C4-2B (cell line): ENCODE results near the gene SPON1.
A peak's percentile ranks its signal among the peaks of the same experiment; 100 is the strongest.

ENCODE experiments used
- H3K27ac ChIP-seq: fragments of 450-650 bp; 2 replicates; pipeline ENCODE4 v1.5.1; 2017
- CTCF ChIP-seq: fragments of 450-650 bp; conservative IDR thresholded peaks from 2 replicates; pipeline ENCODE4 v1.5.1; 2017; ENCODE audit warnings: mild to moderate bottlenecking
- ZFX ChIP-seq: fragments of 450-650 bp; IDR thresholded peaks from 2 replicates; pipeline ENCODE4 v1.6.1; 2017

Gene SPON1

DNA sequence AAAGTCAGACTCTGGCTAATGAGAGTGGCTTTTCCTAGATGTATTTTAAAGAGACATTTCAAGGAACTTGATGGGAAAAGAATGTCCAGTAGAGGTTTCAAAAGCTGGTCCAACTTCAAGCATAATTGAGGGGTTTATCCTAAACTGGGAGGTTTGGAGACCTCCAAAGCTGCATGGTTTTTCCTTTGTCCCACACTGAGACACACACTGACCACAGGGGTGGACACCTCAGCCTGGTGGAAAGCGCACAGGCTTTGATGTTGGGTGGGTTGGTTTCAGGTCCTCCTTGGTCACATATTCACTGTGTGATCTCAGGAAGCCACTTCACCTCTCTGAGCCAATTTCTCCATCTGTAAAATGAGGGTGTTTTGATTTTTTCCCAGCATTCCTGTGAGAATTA is 4.0 kb downstream of the SPON1 start:
- TF ChIP-seq ZFX (no peak), CTCF (no peak)

GRCh38 chr11:13970986-13971385 is 8.5 kb downstream of the SPON1 start:
- H3K27ac ChIP-seq = no peak overlapping the region

More for the DNA sequence above, 4.0 kb downstream of the SPON1 start:
- no peak overlapping the region for H3K27ac ChIP-seq

DNA sequence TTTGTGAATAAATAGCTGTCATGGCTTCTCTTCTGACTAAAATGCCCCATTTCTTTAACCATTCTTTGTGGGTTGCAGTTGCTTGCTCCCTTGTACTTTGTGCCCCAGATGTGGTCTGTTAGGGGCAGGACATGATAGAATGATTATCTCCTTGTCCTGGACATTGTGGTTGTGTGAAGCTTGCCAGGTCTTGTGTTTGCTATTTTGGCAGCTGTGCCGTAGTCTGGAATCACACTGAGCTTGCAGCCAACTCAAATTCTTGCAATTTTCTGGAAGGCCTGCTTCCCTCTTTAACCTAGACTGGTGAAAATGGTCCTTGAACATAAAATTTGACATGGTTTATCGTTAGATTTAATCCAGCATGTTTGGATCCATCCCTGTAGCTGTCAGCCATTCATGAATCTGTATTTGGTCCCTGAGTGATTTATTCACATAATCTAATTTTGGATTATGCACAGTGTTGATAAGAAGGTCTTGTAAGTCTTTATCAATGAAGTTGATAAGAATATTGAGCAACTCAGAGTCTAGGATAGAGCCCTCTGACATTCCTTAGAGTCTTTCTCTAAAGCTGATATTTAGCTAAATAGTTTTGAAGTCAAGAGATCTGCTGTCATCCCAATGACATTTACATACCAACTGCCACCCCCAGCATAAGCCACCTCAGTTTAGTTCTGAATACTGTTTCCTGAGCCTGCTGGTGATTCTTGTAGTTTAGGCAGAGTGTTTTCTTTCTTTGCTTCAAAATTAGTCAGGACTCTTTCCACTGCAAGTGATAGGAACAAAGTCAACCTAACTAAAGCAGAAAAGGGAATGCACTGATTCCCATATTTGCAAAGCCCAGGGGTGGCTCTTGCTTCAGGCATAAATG is 9.8 kb downstream of the SPON1 start:
- no peak overlapping the region for H3K27ac ChIP-seq
- no peak for TF ChIP-seq ZFX
- no peak for TF ChIP-seq CTCF

More at GRCh38 chr11:13970986-13971385, 8.5 kb downstream of the SPON1 start:
- TF ChIP-seq CTCF (peak; percentile 73), ZFX (no peak)

DNA sequence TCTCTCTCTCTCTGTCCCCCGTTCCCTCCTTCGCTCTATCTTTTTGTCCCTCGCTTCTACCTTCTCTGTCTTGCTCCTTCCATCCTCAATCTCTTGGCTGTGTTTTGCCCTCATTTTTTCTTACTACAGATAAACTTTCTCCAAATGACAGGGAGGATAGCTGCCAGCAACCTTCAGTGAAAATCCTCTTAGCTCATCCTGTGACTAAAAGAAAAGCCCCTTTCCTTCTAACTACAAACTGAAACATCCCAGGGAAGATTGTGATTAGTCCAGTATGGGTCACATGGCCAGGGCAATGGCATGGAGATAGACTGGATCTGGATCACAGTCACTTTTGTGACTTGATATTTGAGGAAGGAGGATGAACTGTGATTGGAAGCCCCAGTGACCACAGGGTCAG is 10.4 kb downstream of the SPON1 start:
- H3K27ac ChIP-seq = no peak overlapping the region
- TF ChIP-seq ZFX (no peak), CTCF (no peak)

GRCh38 chr11:13974631-13975030 is 12.1 kb downstream of the SPON1 start:
- TF ChIP-seq ZFX (no peak), CTCF (no peak)
- no peak overlapping the region for H3K27ac ChIP-seq

DNA sequence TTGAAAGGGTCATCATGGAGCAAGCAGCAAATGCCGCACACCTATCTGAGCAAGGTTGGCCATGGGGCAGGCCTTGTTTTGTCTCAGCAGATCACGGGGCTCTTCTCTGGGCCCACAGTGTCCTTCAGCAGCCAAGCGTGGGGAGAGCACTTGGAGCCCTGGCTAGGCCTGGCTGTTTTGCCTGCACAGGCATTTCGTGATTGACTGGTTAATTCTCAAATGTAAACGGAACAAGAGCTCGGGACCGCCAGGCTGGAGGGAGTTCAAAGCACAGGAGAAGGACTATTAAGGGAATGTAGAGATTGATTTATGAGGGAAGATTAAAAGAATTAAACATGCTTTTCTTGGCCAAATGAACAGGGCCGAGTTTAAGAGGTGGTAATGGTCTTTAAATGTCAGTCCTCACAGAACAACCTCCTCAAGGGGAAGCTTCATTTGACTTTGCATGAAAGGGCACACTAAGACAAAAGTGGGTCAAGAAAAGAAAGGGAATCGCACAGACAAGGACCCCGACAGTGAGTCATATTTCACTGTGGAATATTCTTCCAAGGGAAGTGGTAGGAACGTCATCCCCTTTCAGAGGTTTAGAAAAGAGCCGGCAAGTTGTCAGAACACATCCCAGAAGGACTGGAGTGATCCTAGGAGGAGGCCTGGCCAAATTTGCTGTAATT is 20.7 kb downstream of the SPON1 start:
- H3K27ac ChIP-seq = no peak overlapping the region
- TF ChIP-seq ZFX = no peak
- no peak for TF ChIP-seq CTCF
